Left forelimb (tissue), 1 donor: ENCODE data around the gene SPACDR.

Source experiments
- DNase-seq: peaks from one replicate; pipeline ENCODE4 v3.0.0-alpha.2; 2018; ENCODE audit warnings: low spot score

SPACDR gene

GRCh38 chr7:100485471-100485876 is 21.4 kb upstream of the SPACDR start:
- no peak for DNase-seq

- no peak for DNase-seq
Measured at GRCh38 chr7:100484673-100485045, 20.6 kb upstream of the SPACDR start.

DNA sequence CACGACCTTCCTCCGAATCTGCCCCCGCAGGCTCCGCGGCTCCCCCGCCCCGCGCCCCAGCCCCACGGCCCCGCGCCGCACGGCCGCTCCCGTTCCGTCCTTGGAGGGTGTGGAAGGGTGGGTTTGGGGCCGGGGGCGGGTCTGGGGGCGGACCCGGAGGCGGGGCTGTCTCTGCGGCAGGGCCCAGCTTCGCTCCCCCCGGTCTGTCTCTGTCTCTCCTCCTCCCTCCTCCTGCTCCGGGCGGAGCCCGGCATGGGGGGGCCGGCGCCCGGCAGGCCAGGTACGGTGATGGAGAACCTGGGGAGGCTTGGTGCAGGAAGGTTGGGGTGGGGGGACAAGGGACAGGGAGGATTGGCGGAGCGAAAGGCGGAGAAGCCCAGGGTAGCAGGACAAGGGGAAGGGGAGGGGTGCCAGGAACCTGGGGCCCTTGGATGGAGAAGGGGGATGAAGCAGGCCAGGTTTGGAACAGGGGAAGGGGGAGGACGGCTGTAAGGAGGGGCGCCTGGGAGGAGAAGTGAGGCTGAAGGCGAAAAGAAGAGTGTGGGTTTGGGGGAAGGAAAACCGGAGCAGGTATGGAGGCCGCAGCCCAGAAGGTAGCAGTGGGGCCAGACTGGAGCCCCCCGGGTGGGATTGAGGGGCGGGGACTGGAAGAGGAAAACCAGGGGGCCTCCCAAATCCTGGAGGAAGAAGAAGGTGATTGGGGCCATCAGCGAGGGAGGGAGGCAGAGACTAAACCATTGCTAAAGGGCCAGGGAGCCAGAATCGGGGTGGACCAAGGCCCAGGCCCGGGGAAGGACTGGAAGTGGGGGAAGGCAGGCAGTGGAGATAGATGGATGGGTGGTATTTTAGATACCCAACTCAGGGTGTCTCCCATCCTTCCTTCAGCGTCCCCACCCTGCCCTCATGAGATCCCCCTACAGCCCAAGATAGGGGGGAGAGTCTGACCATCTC is 19.9 kb upstream of the SPACDR start, which contains the start of gene NYAP1:
Gene NYAP1 (plus strand): TSS at position 206 of the 951 bp plus-strand sequence. CDS start 1,385 bp downstream, outside the sequence.
- peak; percentile 87 for DNase-seq

DNA sequence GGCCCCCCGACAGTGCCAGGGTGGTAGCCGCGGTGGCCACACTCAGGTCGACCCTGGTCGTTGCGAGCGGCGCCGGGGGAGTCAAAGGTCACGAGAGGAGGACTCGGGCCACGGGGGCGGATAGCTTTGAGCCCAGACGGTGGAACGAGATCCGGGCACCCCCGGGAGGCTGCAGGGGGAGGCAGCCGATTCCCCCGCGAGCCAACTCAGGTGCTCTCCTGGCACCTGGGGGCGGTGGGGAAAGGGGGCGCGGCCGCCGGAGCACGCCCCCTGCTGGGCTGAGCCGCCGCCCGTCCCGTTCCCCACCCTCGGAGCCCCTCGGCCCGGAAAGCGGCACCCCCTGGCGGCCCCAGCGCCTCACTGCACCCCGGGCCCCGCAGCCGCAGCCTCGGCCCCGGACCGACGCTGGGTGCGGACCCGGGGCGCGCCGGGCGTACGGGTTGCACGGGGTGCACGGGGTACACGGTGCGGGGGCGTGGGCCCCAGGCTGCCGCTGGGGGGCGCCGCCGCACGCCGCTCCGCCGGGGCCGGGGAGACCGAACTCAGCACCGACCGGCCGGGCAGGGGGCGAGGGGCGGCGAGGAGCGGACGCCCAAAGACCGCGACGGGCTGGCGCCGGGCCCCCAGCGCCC is 19.1 kb upstream of the SPACDR start:
- peak; percentile 87 for DNase-seq

- DNase-seq, result no peak
Measured at GRCh38 chr7:100482728-100483089, 18.6 kb upstream of the SPACDR start.

DNA sequence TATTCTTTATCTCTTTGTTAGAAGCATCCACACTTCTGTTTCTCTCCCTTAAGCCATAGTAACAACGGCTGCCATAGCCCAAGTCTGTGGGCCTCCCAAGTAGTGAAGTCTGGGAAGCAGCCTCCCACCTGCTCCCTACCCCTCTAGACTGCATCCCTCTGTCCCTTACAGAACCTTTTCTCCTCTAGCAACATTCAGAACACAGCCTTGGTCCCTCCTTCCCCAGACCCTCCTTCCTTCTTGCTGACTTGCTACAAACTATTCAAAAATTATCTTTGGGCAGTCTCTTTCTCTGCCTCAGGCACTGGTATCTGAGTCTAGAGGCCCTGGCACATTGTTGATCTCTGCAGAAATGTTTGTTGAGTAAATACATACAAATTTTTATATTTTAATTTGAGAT is 17.4 kb upstream of the SPACDR start:
- DNase-seq, result no peak

DNA sequence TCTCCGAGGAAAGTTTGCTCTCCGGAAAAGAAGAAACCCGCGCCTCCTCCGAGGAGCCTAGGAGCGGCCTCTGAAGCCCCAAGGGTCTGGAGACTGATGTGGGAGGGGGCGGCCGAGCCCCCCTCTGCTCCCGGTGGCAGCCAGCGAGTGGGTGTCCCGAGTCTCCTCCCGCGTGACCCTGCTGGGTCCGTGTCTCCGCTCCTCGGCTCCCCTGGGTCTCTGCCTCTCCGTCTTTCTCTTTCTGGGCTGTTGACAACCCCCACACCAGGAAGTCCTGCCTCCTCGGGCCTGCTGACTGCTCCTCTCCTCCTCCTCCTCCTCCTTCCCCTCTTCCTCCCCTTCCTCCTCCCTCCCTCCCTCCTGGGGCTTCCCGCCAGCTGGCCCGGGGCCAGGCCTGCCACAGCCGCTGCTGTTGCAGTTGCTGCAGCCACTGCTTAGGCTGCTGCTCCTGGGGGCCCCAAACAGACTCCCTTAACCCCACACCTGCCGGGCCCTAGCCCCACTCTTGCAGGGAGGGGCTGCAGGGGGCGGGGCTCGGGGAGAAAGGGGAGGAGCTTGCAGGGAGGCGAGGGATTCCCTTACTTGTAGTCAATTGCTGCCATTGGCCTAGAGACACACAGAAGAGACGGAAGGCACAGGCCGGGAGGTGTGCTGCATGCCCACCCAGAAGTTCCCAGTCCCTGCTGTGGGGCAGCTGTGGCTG is 15.0 kb upstream of the SPACDR start, which contains the start of gene TSC22D4:
Gene TSC22D4 (minus strand): TSS at position 257 of the 703 bp plus-strand sequence. CDS start 1,176 bp downstream, outside the sequence.
- peak; percentile 99 for DNase-seq

DNA sequence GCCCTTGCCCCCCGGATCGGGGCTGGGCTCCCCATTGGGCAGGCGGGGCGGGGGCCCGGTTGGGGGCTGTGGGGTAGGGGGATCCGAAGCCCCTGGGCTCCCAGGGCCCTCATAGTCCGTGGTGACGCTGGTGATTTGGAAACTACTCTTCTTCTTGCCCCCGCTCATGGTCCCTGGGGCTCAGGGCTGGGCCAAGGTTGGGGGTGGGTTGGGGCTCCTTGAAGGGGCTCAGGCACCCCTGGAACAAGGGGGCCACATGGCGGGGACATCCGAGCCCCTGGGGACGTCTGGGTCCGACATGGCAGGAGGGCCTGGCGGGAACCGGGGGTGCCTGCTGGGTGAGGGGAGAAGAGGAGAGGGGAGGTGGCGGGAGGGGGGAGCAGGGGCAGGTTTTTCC is 13.8 kb upstream of the SPACDR start:
- DNase-seq, result no peak

DNA sequence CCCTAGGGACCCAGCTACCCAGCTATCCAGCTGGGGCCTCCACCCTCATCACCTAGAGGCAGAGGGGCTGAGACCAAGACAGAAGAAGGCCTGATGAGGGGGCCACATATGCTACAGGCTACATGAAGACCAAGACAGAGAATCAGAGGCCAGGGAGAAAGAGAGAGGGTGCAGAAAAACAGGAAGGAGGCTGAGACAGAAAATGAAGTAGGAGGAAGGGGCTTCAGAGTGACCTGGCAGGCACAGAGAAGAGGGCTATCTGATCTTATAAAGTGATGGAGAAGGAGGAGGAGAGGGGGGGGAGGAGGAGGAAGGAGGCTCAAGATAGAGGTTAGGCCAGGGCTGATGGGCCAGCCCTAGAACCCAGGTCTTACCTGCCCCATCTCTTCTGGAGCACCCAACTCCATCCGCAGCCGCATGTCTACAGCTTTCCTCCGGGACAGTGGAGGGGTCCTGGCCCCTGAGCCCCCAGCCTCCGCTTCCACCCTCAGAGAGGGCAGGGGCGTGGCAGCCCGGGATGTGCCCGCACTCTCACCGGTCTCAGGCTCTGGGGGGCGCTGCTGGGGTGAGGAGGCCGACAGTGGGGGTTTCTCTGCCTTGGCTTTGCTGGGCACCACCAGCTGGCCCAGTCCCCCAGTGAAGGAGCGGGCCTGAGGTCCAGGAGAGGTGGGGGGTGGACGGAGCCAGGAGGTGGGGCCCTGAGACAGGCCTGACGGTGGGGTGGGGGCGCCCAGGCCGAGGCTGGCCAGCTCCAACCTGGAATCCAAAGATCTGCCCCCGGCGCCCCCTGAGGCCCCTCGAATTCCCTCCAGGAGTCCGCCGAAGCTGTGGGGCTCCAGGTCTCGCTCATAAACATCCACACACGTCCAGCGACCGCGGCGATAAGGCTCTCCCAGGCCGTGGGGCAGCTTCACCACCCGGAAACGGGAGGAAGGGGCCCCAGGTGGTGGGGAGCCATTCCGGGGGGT is 13.1 kb upstream of the SPACDR start:
- no peak for DNase-seq

DNA sequence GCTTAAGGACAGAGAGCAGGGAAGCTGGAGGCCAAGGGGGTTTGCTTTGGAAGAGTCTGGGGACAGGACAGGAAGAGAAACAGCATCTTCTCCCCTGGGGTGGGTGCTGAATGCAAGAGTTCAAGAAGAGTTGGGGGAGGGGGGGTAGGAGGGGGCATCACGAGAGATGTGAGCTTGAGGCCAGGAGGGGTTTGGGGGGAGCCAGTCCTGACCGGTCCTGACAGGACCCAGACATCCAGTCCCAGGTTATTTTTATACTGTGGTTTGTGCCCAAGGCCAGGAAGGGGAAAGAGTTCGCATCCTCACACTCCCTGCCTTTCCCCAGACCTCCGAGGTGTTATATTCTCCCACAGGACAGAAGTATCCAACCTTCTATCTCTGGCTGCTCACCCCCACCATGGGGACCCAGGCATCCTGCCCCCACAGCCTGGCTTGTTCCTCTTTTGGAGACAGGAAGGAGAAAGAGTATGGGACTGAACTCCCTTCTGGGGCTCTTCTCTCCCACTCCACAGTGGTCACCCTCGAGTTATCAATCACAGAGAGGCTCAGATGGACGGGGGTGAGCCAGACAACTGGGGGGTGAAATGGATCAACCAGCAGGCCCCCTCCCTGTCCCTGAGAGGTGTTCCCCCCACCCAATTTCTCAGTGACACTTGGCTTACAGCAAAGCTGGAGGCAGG is 12.2 kb upstream of the SPACDR start:
- DNase-seq, result no peak

DNA sequence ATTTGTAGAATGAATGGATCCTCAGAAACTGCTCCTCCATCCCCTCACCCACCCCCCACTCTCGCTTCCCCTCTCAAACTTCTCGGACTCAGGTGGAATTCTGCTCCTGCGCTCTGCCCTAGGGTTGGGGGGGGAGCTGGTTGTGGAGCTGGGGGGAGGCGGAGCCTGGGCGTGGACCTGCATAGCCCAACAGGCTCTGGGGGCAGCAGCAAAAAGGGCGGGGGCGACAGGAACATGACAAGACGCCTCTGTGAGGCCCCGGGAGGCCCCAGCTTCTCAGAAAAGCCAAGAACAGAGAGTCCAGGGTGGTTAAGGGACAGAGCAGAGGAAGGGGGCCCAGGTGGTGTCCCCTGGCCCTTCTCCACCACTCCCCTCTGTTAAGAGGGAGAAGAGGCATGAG is 11.5 kb upstream of the SPACDR start:
- DNase-seq, result no peak

- no peak for DNase-seq
Measured at GRCh38 chr7:100472854-100473499, 8.9 kb upstream of the SPACDR start.

GRCh38 chr7:100472121-100472851 is 8.2 kb upstream of the SPACDR start:
- DNase-seq, result no peak

DNA sequence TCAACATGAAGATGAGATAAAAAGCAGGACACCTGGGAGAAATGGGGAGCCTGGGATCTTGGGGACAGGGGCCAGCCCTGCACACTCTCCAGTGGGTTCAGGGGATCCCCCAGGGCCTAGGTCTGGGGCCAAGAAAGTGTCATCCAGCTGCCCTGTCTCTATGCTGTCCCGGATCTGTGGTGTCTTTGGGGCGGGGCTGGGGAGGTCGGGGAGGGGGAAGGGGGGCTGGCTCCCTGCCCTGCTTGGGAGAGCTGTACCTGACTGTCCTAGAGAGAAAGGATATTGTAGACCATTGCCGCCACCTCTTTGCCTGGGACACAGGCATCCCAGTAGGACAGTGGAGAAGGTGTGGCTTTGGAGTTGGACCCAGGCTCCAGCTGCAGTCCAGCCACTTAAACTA is 7.0 kb upstream of the SPACDR start:
- no peak for DNase-seq

DNA sequence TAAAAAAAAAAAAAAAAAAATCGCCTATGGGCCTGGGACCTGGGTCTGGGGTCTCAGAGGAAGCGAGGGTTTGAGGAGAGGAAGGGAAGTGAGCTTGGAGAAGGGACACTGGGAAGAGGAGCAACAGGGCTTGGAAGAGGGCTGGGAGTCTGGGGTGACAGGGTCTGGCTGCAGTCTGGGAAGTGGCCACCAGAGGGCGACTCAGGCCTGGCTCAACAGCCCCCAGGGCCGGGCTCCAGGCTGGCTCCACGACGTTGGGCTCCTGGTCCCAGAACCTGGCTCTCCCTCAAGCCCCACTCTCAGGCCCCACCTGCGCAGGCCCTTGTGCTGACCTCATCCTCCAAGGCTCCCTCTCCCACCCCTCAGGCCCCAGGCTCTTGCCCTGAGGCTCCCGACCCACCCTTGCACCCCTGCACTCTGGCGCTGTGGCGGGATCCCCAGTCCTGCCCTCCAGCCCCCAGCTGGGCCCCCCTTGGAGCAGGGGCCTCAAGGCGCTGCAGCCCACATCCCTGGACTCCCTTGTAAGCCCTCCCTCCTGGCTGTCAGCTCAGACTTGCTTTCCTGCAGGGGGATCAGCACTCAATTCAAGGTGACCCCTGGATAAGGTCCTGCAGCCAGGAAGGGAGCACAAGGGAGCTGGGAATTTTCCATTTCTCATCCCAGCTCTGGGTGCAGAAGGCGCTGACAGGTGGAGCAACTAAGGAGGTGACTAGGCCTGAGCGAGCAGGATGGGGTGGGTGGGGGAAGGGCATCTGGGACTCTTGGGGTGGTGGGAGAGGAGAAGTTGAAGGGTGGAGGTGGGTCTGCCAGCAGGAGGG is 5.4 kb upstream of the SPACDR start:
- peak; percentile 91 for DNase-seq

DNA sequence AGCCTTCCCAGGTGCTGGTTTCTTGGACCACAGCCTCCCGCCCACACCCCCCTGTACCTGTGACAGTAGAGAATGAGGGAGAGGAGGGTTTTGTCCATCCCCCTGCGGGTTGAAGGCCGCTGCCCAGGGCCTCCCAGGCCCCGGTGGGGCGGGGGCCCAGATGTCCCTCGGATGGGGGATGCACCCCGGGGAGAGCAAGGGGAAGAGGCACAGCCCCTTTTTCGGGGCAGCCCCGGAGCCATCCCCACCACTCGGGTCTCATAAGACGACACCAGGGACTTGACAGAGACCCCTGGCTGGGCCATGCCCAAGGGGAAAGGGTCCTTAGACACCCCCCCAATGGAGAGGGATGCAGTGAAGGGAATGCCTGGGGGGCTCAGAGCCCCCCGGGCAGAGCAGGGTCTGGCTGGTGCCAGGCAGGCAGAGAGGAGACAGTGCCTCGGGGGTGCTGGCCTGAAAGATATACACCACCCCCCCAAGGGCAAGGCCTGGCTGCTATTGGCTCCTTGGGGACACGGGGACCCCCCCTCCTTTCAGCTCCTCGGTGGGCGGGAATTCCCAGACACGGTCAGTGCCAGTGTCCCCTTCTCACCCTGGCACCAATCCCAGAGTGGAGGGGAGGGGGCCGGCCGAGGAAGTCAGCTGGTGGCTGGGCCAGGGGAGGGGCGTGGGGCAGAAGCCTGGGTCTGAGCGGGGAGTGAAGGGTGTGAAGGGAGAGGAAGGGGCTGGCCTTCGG is 3.7 kb upstream of the SPACDR start:
- no peak for DNase-seq

GRCh38 chr7:100466653-100467605 is 2.9 kb upstream of the SPACDR start:
- DNase-seq, result no peak
